B cell (primary cell): ENCODE data around the gene AFF3. TPM values are rescaled to one million over a fixed set of nuclear protein-coding genes. Genes with fewer than 3 reads are reported as not detected.

Experiments
- ATAC-seq: fragments of 200-7000 bp; cut with Tn5 transposase; one replicate; pipeline ENCODE4 v1.10.0; 2021; ENCODE audit warnings: low read depth, mild to moderate bottlenecking, moderate number of reproducible peaks, moderate library complexity
- CTCF ChIA-PET: fragments of 350-600 bp; sonication (Branson Sonifier 250); formaldehyde crosslinking; loops from one replicate; lab custom pipeline; 2021; ENCODE audit warnings: antibody characterized with exemption, inconsistent platforms; lab: Charles Lee
- POLR2A ChIA-PET: fragments of 350-600 bp; sonication (Branson Sonifier 250); formaldehyde crosslinking; loops from one replicate; lab custom pipeline; 2021; ENCODE audit warnings: antibody characterized with exemption; lab: Charles Lee
- DNase-seq: peaks from one replicate; pipeline ENCODE4 v3.0.0; 2013
- H2AFZ ChIP-seq: 2 replicates; pipeline ENCODE4 v1.6.1; 2012; ENCODE audit warnings: mild to moderate bottlenecking, low read depth, low read length; ENCODE audit not compliant: insufficient read depth, poor library complexity, severe bottlenecking
- H3K27ac ChIP-seq, 2 donors: 1 replicate in 1 of 2; 2 replicates in 1 of 2; pipeline ENCODE4 v1.5.1; 2012 to 2013; ENCODE audit warnings: low read length in 2 of 2, mild to moderate bottlenecking in 2 of 2, moderate library complexity in 1 of 2
- H3K27me3 ChIP-seq, 4 experiments: fragments of 200-600 bp in 1 of 4; sonication (generic) in 1 of 4; replicated peaks in 1 of 4; 1 replicate in 2 of 4; 2 replicates in 2 of 4; pipeline versions ENCODE4 v1.6.1 to v1.7.0; 2013 to 2016; ENCODE audit warnings: low read length in 3 of 4, mild to moderate bottlenecking in 2 of 4, mixed read lengths in 1 of 4, moderate library complexity in 1 of 4; ENCODE audit not compliant: insufficient read depth in 4 of 4, control insufficient read depth in 3 of 4; ENCODE audit errors: control extremely low read depth in 1 of 4
- H3K36me3 ChIP-seq, 2 experiments: replicated peaks in 1 of 2; 1 replicate in 1 of 2; 2 replicates in 1 of 2; pipeline versions ENCODE4 v1.6.1 to v1.7.1; 2013; ENCODE audit warnings: low read length in 1 of 2; ENCODE audit not compliant: insufficient read depth in 2 of 2, control insufficient read depth in 1 of 2; ENCODE audit errors: control extremely low read depth in 1 of 2, extremely low read depth in 1 of 2
- H3K4me1 ChIP-seq, 2 donors: fragments of 200-600 bp in 1 of 2; sonication (generic) in 1 of 2; 1 replicate in 1 of 2; 2 replicates in 1 of 2; pipeline versions ENCODE4 v1.5.1 to v1.6.1; 2013 to 2017; ENCODE audit warnings: low read length in 2 of 2; ENCODE audit not compliant: control insufficient read depth in 2 of 2, insufficient read depth in 2 of 2
- H3K4me2 ChIP-seq: replicated peaks from 2 replicates; pipeline ENCODE3; 2012; ENCODE audit warnings: mild to moderate bottlenecking, low read depth, low read length; ENCODE audit not compliant: poor library complexity, severe bottlenecking
- H3K4me3 ChIP-seq, 5 experiments: fragments of 200-600 bp in 1 of 5; sonication (generic) in 1 of 5; 1 replicate in 3 of 5; 2 replicates in 2 of 5; pipeline versions ENCODE4 v1.5.1 to v1.7.0; 2011 to 2016; ENCODE audit warnings: low read length in 4 of 5, mild to moderate bottlenecking in 4 of 5, low read depth in 2 of 5, control low read depth in 1 of 5, moderate library complexity in 1 of 5; ENCODE audit not compliant: insufficient read depth in 1 of 5; ENCODE audit errors: control extremely low read depth in 1 of 5, extremely low read depth in 1 of 5
- H3K79me2 ChIP-seq: fragments of 200-600 bp; sonication (generic); one replicate; pipeline ENCODE4 v1.6.0; 2016; ENCODE audit warnings: low read length; ENCODE audit not compliant: control insufficient read depth, insufficient read depth
- H3K9ac ChIP-seq: fragments of 200-600 bp; sonication (generic); 2 replicates; pipeline ENCODE4 v1.6.1; 2017; ENCODE audit warnings: mild to moderate bottlenecking, low read length, moderate library complexity
- H3K9me3 ChIP-seq, 3 donors: one replicate each; pipeline versions ENCODE4 v1.6.1 to v1.7.1; 2013; ENCODE audit warnings: low read length in 2 of 3; ENCODE audit not compliant: control insufficient read depth in 2 of 3, insufficient read depth in 1 of 3; ENCODE audit errors: control extremely low read depth in 1 of 3
- H4K20me1 ChIP-seq: 2 replicates; pipeline ENCODE4 v1.6.0; 2012; ENCODE audit warnings: mild to moderate bottlenecking, low read length; ENCODE audit not compliant: insufficient read depth, control insufficient read depth, poor library complexity, severe bottlenecking
- H3K27ac Mint-ChIP-seq: one replicate; pipeline ENCODE4 v1.8.0; 2021; ENCODE audit warnings: mixed read lengths
- H3K27me3 Mint-ChIP-seq: one replicate; pipeline ENCODE4 v1.8.0; 2021; ENCODE audit warnings: mixed read lengths
- H3K4me1 Mint-ChIP-seq: one replicate; pipeline ENCODE4 v1.8.0; 2021; ENCODE audit warnings: mixed read lengths
- H3K4me3 Mint-ChIP-seq: one replicate; pipeline ENCODE4 v1.8.0; 2021; ENCODE audit warnings: mixed read lengths
- H3K9me3 Mint-ChIP-seq: one replicate; pipeline ENCODE4 v1.8.0; 2022; ENCODE audit warnings: mixed read lengths; ENCODE audit not compliant: insufficient read depth
- EZH2 ChIP-seq: IDR thresholded peaks from 2 replicates; pipeline ENCODE4 v1.6.1; 2012; ENCODE audit warnings: borderline replicate concordance, low read depth, mild to moderate bottlenecking, moderate library complexity, low read length; ENCODE audit not compliant: insufficient read depth, poor library complexity, severe bottlenecking
- WGBS: methylation state at CpG from one replicate; pipeline ENCODE4 v1.1.5; 2013; ENCODE audit warnings: missing lambda C conversion rate; ENCODE audit not compliant: insufficient coverage; 5-methylcytosine and 5-hydroxymethylcytosine counted together
- intact Hi-C: fragments of 100-400 bp; cut with micrococcal nuclease; formaldehyde crosslinking; loops from one replicate; pipeline ENCODE4 v1.10.0; 2022
- polyA plus RNA-seq: library from polyadenylated mRNA; depleted of rRNA; stranded (reverse); fragments of >200 nt; gene quantifications from 2 replicates; pipeline ENCODE4 v1.2.3, GENCODE V29; 2012
- total RNA-seq, 2 donors: library from RNA; stranded (reverse); fragments of 120-200 nt in 1 of 2; gene quantifications; 1 replicate in 1 of 2; 2 replicates in 1 of 2; pipeline versions ENCODE4 v1.2.3 to v1.2.4, GENCODE V29; 2013 to 2022
- TF ChIP-seq, protein P1 (sequence below): fragments of 200-600 bp; IDR thresholded peaks from one replicate; pipeline ENCODE4 v1.8.0; 2022; ENCODE audit warnings: antibody characterized with exemption, mild to moderate bottlenecking

The AFF3 gene
- total and polyA plus RNA-seq, 2 donors (not counting 1 experiment from before 2014, with no cell fraction given), result 117 to 830 TPM

DNA sequence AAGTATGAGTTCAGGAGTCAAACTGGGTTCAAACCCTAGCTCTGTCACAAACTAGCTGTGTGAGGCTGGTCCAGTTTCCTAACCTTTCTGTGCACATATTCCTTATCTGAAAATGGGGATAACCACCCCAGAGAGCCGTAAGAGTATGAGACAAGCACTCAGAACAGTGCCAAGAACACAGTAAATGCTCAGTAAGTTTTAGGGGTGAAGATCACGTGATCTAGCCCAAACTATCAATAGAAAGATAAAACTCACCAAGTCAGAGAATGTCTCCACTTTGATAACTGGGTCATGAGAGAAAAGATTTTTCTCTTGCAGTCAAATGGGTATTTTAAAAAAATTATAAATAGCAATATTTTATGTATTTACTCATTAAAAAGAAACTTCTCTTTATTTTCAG, 433.2 kb downstream of the AFF3 start:
- CTCF ChIA-PET, result interaction anchor here (0.7 kb wide), 1 partner anchor 150 kb away, joined by 3 read pairs; no protein-coding TSS in a partner anchor
- POLR2A ChIA-PET, result no interaction called here
- H3K4me3 Mint-ChIP-seq, result no peak overlapping the region

DNA sequence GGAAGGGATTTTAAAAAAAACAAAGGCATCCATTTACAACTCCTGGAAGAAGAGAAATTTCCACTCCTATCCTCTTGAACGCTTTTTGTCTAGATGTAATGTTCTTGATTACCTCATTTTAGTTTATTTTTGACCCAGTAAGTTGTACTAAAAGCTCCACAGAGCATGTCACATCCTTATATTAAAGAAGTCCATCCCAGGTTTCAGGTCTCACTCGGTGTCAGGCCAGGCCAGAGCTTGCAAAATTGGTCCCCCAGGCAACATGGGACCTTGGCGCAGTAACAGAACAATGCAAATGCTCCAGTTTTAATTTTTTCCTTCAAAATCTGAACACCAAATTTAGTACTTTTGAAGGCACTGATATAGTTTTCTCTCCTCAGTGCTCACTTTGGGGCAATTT, 434.2 kb downstream of the AFF3 start:
- Histone ChIP-seq H3K79me2 (peaks cover 6% of the 10 kb centered on the region), H3K4me2 (no peak overlapping the region), H4K20me1 (peaks cover 36% of the 10 kb centered on the region), H3K4me1 (peaks cover 0 to 3% of the 10 kb centered on the region in 2 donors), H3K9me3 (no peaks in the 10 kb centered on the region), H3K27ac (no peak overlapping the region), H3K36me3 (peaks cover 15 to 40% of the 10 kb centered on the region in 2 experiments), H2AFZ (no peak overlapping the region), H3K4me3 (no peak overlapping the region), H3K9ac (no peak overlapping the region), H3K27me3 (no peaks in the 10 kb centered on the region)
- ATAC-seq (no peak), DNase-seq (no peak)
- no peak overlapping the region for H3K4me3 Mint-ChIP-seq
- ChIA-PET POLR2A (no interaction called here), CTCF (no interaction called here)
- H3K27ac Mint-ChIP-seq, result no peak overlapping the region
- no peaks in the 10 kb centered on the region for H3K27me3 Mint-ChIP-seq
- WGBS, result 84% methylated on average over 2 of the region's 3 CpGs
- H3K4me1 Mint-ChIP-seq, result peaks cover 47% of the 10 kb centered on the region
- TF ChIP-seq, protein P1, sequence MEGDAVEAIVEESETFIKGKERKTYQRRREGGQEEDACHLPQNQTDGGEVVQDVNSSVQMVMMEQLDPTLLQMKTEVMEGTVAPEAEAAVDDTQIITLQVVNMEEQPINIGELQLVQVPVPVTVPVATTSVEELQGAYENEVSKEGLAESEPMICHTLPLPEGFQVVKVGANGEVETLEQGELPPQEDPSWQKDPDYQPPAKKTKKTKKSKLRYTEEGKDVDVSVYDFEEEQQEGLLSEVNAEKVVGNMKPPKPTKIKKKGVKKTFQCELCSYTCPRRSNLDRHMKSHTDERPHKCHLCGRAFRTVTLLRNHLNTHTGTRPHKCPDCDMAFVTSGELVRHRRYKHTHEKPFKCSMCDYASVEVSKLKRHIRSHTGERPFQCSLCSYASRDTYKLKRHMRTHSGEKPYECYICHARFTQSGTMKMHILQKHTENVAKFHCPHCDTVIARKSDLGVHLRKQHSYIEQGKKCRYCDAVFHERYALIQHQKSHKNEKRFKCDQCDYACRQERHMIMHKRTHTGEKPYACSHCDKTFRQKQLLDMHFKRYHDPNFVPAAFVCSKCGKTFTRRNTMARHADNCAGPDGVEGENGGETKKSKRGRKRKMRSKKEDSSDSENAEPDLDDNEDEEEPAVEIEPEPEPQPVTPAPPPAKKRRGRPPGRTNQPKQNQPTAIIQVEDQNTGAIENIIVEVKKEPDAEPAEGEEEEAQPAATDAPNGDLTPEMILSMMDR, result no peak
- TF ChIP-seq EZH2, result no peak
- H3K9me3 Mint-ChIP-seq, result no peaks in the 10 kb centered on the region
- intact Hi-C loops, result no loop called here

More for the DNA sequence above, 433.2 kb downstream of the AFF3 start:
- Histone ChIP-seq H3K27me3 (no peaks in the 10 kb centered on the region), H3K36me3 (peaks cover 15 to 44% of the 10 kb centered on the region in 2 experiments), H3K9ac (no peak overlapping the region), H4K20me1 (peaks cover 35% of the 10 kb centered on the region), H3K79me2 (peaks cover 6% of the 10 kb centered on the region), H2AFZ (no peak overlapping the region), H3K4me3 (no peak overlapping the region), H3K4me2 (no peak overlapping the region), H3K4me1 (peaks cover 0 to 3% of the 10 kb centered on the region in 2 donors), H3K27ac (peak overlapping the region in 1 of 2 donors; percentile 35), H3K9me3 (no peaks in the 10 kb centered on the region)
- Mint-ChIP-seq H3K9me3 (no peaks in the 10 kb centered on the region), H3K4me1 (peaks cover 47% of the 10 kb centered on the region), H3K27me3 (no peaks in the 10 kb centered on the region), H3K27ac (no peak overlapping the region)
- intact Hi-C loops, result no loop called here
- TF ChIP-seq EZH2, result no peak
- TF ChIP-seq, protein P1, result no peak
- DNase-seq (no peak), ATAC-seq (no peak)
- no CpG with 5 or more reads among the region's 2 CpGs for WGBS
